Measurements from ENCODE around the gene STT3B. TPM values are rescaled to one million over a fixed set of nuclear protein-coding genes. Genes with fewer than 3 reads are reported as not detected.

Gene STT3B
- total and polyA plus RNA-seq, 2 of the 13 experiments (the other 11 are each of a cell fraction or from before 2014, with no cell fraction given) = 85.0 to 205 TPM

DNA sequence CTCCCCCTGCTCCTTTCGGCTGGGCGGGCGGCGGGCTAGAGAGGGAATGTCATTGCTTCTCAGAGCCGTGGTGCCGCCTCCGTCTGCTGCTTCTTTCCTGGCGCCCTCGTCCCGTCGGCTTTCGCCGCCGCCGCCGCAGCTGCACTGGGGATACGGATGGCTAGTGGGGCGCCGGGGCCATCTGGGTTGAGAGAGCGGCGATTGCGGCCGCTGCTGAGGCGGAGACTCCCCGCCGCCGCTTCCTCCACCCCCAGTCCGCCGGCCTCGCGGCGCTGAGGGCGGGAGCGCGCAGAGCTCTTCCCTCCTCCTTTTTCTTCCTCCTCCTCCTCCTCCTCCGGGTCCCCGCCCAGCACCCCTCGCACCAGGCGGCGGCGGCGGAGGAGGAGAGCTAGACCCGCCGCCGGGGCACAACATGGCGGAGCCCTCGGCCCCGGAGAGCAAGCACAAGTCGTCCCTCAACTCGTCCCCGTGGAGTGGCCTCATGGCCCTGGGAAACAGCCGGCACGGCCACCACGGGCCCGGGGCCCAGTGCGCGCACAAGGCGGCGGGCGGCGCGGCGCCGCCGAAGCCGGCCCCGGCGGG is at the start of gene STT3B (continued):
- TF ChIP-seq ZNF256 (CRISPR knock-in tag; conservative IDR thresholded peaks at IDR 0.05) = no peak
- no peak for TF ChIP-seq NCOA1 (CRISPR knock-in tag; IDR thresholded peaks at IDR 0.05)
- TF ChIP-seq MXD3 (CRISPR knock-in tag; IDR thresholded peaks at IDR 0.05) = no peak
- TF ChIP-seq BCL6 (CRISPR knock-in tag; IDR thresholded peaks at IDR 0.05) = no peak
- TF ChIP-seq, protein P1, sequence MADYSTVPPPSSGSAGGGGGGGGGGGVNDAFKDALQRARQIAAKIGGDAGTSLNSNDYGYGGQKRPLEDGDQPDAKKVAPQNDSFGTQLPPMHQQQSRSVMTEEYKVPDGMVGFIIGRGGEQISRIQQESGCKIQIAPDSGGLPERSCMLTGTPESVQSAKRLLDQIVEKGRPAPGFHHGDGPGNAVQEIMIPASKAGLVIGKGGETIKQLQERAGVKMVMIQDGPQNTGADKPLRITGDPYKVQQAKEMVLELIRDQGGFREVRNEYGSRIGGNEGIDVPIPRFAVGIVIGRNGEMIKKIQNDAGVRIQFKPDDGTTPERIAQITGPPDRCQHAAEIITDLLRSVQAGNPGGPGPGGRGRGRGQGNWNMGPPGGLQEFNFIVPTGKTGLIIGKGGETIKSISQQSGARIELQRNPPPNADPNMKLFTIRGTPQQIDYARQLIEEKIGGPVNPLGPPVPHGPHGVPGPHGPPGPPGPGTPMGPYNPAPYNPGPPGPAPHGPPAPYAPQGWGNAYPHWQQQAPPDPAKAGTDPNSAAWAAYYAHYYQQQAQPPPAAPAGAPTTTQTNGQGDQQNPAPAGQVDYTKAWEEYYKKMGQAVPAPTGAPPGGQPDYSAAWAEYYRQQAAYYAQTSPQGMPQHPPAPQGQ (CRISPR knock-in tag; IDR thresholded peaks at IDR 0.05; ENCODE audit: borderline replicate concordance) = no peak
- TF ChIP-seq, protein P2, sequence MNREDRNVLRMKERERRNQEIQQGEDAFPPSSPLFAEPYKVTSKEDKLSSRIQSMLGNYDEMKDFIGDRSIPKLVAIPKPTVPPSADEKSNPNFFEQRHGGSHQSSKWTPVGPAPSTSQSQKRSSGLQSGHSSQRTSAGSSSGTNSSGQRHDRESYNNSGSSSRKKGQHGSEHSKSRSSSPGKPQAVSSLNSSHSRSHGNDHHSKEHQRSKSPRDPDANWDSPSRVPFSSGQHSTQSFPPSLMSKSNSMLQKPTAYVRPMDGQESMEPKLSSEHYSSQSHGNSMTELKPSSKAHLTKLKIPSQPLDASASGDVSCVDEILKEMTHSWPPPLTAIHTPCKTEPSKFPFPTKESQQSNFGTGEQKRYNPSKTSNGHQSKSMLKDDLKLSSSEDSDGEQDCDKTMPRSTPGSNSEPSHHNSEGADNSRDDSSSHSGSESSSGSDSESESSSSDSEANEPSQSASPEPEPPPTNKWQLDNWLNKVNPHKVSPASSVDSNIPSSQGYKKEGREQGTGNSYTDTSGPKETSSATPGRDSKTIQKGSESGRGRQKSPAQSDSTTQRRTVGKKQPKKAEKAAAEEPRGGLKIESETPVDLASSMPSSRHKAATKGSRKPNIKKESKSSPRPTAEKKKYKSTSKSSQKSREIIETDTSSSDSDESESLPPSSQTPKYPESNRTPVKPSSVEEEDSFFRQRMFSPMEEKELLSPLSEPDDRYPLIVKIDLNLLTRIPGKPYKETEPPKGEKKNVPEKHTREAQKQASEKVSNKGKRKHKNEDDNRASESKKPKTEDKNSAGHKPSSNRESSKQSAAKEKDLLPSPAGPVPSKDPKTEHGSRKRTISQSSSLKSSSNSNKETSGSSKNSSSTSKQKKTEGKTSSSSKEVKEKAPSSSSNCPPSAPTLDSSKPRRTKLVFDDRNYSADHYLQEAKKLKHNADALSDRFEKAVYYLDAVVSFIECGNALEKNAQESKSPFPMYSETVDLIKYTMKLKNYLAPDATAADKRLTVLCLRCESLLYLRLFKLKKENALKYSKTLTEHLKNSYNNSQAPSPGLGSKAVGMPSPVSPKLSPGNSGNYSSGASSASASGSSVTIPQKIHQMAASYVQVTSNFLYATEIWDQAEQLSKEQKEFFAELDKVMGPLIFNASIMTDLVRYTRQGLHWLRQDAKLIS (CRISPR knock-in tag; IDR thresholded peaks at IDR 0.05) = no peak; the same call in 1 of the 2 replicates
- TF ChIP-seq ZNF776 (CRISPR knock-in tag; IDR thresholded peaks at IDR 0.05) = 0 out of 2 replicates have a peak, but pooled peaks have one; percentile 40
- TF ChIP-seq ZNF274 (CRISPR knock-in tag; IDR thresholded peaks at IDR 0.05) = 0 out of 2 replicates have a peak, but pooled peaks have one; percentile 3
- TF ChIP-seq, protein P3, sequence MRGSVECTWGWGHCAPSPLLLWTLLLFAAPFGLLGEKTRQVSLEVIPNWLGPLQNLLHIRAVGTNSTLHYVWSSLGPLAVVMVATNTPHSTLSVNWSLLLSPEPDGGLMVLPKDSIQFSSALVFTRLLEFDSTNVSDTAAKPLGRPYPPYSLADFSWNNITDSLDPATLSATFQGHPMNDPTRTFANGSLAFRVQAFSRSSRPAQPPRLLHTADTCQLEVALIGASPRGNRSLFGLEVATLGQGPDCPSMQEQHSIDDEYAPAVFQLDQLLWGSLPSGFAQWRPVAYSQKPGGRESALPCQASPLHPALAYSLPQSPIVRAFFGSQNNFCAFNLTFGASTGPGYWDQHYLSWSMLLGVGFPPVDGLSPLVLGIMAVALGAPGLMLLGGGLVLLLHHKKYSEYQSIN (CRISPR knock-in tag; IDR thresholded peaks at IDR 0.05; ENCODE audit: borderline replicate concordance) = no peak
- TF ChIP-seq HOMEZ (CRISPR knock-in tag; IDR thresholded peaks at IDR 0.05; ENCODE audit: low read depth) = no peak; the same call in 1 of the 2 replicates
- TF ChIP-seq ZXDC (CRISPR knock-in tag; IDR thresholded peaks at IDR 0.05) = no peak; the same call in 1 of the 2 replicates
